Measurements from ENCODE around the gene RNF19B. TPM values are rescaled to one million over a fixed set of nuclear protein-coding genes. Genes with fewer than 3 reads are reported as not detected.
A peak's percentile ranks its signal among the peaks of the same experiment; 100 is the strongest.

RNF19B gene
- total and polyA plus RNA-seq, 2 of the 13 experiments (the other 11 are each of a cell fraction or from before 2014, with no cell fraction given): 15.3 to 22.5 TPM

DNA sequence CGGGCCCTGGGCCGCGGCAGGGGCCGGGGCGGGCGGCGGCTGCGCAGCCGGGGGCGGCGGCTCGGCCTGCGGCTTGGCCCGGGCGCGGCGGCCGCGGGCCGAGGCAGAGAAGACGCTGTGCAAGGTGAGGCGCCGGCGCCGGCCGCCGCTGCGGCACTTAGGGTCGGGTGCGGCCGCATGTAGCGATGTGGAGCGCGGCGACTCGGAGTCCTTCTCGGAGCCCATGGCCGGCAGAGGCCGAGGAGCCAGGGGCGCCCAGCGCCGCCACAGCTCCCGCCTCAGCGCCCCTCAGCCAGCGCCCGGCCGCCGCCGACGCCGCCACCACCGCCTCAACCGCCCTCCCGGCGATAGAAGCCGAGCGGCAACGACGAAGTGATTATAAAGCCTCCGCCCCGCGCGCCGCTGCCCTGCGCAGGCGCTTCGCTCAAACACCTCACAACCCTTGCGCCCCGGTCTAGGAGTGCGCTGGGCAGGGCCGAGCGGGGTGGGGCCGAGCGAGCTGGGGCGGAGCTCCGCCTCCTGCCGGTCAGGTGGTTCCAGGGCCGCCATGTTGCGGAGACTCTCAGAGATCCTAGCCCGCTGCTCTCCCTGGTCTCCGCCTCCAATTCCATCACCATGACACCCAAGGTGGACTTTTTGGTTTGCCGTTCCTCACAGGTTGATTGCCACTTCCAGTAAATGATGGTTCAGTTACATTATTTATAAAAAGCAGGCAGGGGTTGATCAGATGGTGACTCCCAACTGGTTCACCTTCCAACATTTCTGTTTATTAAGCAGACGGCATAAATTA is at the start of gene RNF19B (continued):
- TF ChIP-seq ZNF562 (CRISPR knock-in tag; IDR thresholded peaks at IDR 0.05; ENCODE audit: borderline replicate concordance) (no peak), ZKSCAN8 (CRISPR knock-in tag; IDR thresholded peaks at IDR 0.05; ENCODE audit: borderline replicate concordance) (no peak), RBM22 (optimal IDR thresholded peaks at IDR 0.05; ENCODE audit: low read length) (no peak), HOXA7 (CRISPR knock-in tag; IDR thresholded peaks at IDR 0.05) (no peak), NRL (CRISPR knock-in tag; IDR thresholded peaks at IDR 0.05; ENCODE audit: borderline replicate concordance) (no peak), GZF1 (CRISPR knock-in tag; IDR thresholded peaks at IDR 0.05) (no peak), ZNF446 (CRISPR knock-in tag; IDR thresholded peaks at IDR 0.05) (no peak), BORCS8-MEF2B (CRISPR knock-in tag; IDR thresholded peaks at IDR 0.05) (peak; percentile 87), ZNF20 (CRISPR knock-in tag; IDR thresholded peaks at IDR 0.05) (no peak), DNMT1 (CRISPR knock-in tag; IDR thresholded peaks at IDR 0.05) (no peak), SMARCE1 (IDR thresholded peaks at IDR 0.05; ENCODE audit: borderline replicate concordance) (no peak), RAD51 (IDR thresholded peaks at IDR 0.05; ENCODE audit: borderline replicate concordance) (no peak), JUNB (CRISPR knock-in tag; IDR thresholded peaks at IDR 0.05; ENCODE audit: borderline replicate concordance) (no peak), CENPX (CRISPR knock-in tag; IDR thresholded peaks at IDR 0.05) (no peak), ZFY (CRISPR knock-in tag; IDR thresholded peaks at IDR 0.05) (peak; percentile 78), TGIF2 (CRISPR knock-in tag; IDR thresholded peaks at IDR 0.05) (no peak), ZNF607 (CRISPR knock-in tag; IDR thresholded peaks at IDR 0.05; ENCODE audit: borderline replicate concordance) (peak; percentile 62), NCOR1 (IDR thresholded peaks at IDR 0.05; ENCODE audit: borderline replicate concordance, low read length) (no peak), HMGA1 (CRISPR knock-in tag; conservative IDR thresholded peaks at IDR 0.05) (no peak), SMAD9 (CRISPR knock-in tag; IDR thresholded peaks at IDR 0.05) (no peak), SYNCRIP (IDR thresholded peaks at IDR 0.05; ENCODE audit: insufficient read depth, low read depth, low read length) (no peak), NFE2 (CRISPR knock-in tag; IDR thresholded peaks at IDR 0.05) (no peak), KAT7 (CRISPR knock-in tag; IDR thresholded peaks at IDR 0.05; ENCODE audit: borderline replicate concordance) (no peak; the same call in 1 of the 2 replicates), ZNF839 (CRISPR knock-in tag; IDR thresholded peaks at IDR 0.05; ENCODE audit: borderline replicate concordance) (no peak), ZNF564 (CRISPR knock-in tag; IDR thresholded peaks at IDR 0.05) (peak; percentile 26; the same call in 1 of the 2 replicates)
- TF ChIP-seq, protein P1, sequence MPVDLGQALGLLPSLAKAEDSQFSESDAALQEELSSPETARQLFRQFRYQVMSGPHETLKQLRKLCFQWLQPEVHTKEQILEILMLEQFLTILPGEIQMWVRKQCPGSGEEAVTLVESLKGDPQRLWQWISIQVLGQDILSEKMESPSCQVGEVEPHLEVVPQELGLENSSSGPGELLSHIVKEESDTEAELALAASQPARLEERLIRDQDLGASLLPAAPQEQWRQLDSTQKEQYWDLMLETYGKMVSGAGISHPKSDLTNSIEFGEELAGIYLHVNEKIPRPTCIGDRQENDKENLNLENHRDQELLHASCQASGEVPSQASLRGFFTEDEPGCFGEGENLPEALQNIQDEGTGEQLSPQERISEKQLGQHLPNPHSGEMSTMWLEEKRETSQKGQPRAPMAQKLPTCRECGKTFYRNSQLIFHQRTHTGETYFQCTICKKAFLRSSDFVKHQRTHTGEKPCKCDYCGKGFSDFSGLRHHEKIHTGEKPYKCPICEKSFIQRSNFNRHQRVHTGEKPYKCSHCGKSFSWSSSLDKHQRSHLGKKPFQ (CRISPR knock-in tag; IDR thresholded peaks at IDR 0.05; ENCODE audit: insufficient replicate concordance): peak; percentile 11
- TF ChIP-seq, protein P2, sequence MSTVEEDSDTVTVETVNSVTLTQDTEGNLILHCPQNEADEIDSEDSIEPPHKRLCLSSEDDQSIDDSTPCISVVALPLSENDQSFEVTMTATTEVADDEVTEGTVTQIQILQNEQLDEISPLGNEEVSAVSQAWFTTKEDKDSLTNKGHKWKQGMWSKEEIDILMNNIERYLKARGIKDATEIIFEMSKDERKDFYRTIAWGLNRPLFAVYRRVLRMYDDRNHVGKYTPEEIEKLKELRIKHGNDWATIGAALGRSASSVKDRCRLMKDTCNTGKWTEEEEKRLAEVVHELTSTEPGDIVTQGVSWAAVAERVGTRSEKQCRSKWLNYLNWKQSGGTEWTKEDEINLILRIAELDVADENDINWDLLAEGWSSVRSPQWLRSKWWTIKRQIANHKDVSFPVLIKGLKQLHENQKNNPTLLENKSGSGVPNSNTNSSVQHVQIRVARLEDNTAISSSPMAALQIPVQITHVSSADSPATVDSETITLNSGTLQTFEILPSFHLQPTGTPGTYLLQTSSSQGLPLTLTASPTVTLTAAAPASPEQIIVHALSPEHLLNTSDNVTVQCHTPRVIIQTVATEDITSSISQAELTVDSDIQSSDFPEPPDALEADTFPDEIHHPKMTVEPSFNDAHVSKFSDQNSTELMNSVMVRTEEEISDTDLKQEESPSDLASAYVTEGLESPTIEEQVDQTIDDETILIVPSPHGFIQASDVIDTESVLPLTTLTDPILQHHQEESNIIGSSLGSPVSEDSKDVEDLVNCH (CRISPR knock-in tag; IDR thresholded peaks at IDR 0.05): no peak
